ENCODE data around the gene SEC62.

The SEC62 gene

GRCh38 chr3:169969174-169970095, 2.8 kb downstream of the SEC62 start:
- no peaks in the 10 kb centered on the region for H4K20me1 ChIP-seq (ENCODE audit: insufficient read depth)
- TF ChIP-seq, protein P1, sequence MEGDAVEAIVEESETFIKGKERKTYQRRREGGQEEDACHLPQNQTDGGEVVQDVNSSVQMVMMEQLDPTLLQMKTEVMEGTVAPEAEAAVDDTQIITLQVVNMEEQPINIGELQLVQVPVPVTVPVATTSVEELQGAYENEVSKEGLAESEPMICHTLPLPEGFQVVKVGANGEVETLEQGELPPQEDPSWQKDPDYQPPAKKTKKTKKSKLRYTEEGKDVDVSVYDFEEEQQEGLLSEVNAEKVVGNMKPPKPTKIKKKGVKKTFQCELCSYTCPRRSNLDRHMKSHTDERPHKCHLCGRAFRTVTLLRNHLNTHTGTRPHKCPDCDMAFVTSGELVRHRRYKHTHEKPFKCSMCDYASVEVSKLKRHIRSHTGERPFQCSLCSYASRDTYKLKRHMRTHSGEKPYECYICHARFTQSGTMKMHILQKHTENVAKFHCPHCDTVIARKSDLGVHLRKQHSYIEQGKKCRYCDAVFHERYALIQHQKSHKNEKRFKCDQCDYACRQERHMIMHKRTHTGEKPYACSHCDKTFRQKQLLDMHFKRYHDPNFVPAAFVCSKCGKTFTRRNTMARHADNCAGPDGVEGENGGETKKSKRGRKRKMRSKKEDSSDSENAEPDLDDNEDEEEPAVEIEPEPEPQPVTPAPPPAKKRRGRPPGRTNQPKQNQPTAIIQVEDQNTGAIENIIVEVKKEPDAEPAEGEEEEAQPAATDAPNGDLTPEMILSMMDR (conservative IDR thresholded peaks at IDR 0.05; ENCODE audit: low read depth, low read length), result no peak
- H3K4me2 ChIP-seq, result no peak overlapping the region
- no peak overlapping the region for H3K4me3 ChIP-seq (IDR thresholded peaks at IDR 0.05; ENCODE audit: insufficient read depth, low read depth, low read length)
- no peaks in the 10 kb centered on the region for H3K27me3 ChIP-seq (ENCODE audit: insufficient read depth, low read depth)
- no peaks in the 10 kb centered on the region for H3K36me3 ChIP-seq (ENCODE audit: insufficient read depth)
- peaks cover 30% of the 10 kb centered on the region for H3K4me1 ChIP-seq (ENCODE audit: low read depth, poor library complexity, severe bottlenecking)
- H3K79me2 ChIP-seq (ENCODE audit: insufficient read depth, low read depth), result peaks cover 75% of the 10 kb centered on the region
- no peak overlapping the region for H2AFZ ChIP-seq (ENCODE audit: low read depth)
- H3K9ac ChIP-seq, result no peak overlapping the region
- no peak overlapping the region for H3K27ac ChIP-seq

GRCh38 chr3:169970847-169971246, 4.2 kb downstream of the SEC62 start:
- Histone ChIP-seq H3K4me3 (IDR thresholded peaks at IDR 0.05; ENCODE audit: insufficient read depth, low read depth, low read length) (no peak overlapping the region), H3K9ac (no peak overlapping the region), H3K4me1 (ENCODE audit: low read depth, poor library complexity, severe bottlenecking) (peaks cover 26% of the 10 kb centered on the region), H4K20me1 (ENCODE audit: insufficient read depth) (no peaks in the 10 kb centered on the region), H3K79me2 (ENCODE audit: insufficient read depth, low read depth) (peaks cover 75% of the 10 kb centered on the region), H3K27ac (no peak overlapping the region), H3K27me3 (ENCODE audit: insufficient read depth, low read depth) (no peaks in the 10 kb centered on the region), H3K36me3 (ENCODE audit: insufficient read depth) (no peaks in the 10 kb centered on the region), H2AFZ (ENCODE audit: low read depth) (no peak overlapping the region), H3K4me2 (no peak overlapping the region)
- TF ChIP-seq, protein P1 (conservative IDR thresholded peaks at IDR 0.05; ENCODE audit: low read depth, low read length), result no peak

GRCh38 chr3:169971522-169971921, 4.9 kb downstream of the SEC62 start:
- H4K20me1 ChIP-seq (ENCODE audit: insufficient read depth), result no peaks in the 10 kb centered on the region

DNA sequence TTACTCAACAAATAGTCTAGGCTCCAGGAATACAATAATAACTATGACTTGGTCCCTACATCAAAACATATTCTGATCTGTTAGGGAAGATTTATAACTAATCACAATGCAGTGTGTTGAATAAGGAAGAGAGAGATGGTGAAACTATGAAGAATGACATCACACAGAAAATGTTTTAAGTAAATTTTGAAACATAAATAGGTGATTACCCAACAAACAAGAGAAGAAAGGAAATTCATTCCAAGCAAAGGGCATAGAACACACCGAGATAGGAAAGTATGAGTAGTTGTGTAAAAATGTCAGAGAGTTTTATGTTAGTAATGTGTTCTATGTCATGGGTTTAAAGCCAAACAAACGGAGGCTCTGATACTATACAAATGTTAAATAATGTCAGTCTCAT, 13.4 kb downstream of the SEC62 start:
- Histone ChIP-seq H2AFZ (ENCODE audit: low read depth) (no peak overlapping the region), H3K27ac (no peak overlapping the region)

More at GRCh38 chr3:169971522-169971921, 4.9 kb downstream of the SEC62 start:
- Histone ChIP-seq H3K36me3 (ENCODE audit: insufficient read depth) (no peaks in the 10 kb centered on the region), H3K4me3 (IDR thresholded peaks at IDR 0.05; ENCODE audit: insufficient read depth, low read depth, low read length) (no peak overlapping the region), H3K27ac (no peak overlapping the region), H3K4me1 (ENCODE audit: low read depth, poor library complexity, severe bottlenecking) (peaks cover 20% of the 10 kb centered on the region), H2AFZ (ENCODE audit: low read depth) (no peak overlapping the region), H3K79me2 (ENCODE audit: insufficient read depth, low read depth) (peaks cover 81% of the 10 kb centered on the region), H3K4me2 (no peak overlapping the region), H3K9ac (no peak overlapping the region), H3K27me3 (ENCODE audit: insufficient read depth, low read depth) (no peaks in the 10 kb centered on the region)
- TF ChIP-seq, protein P1 (conservative IDR thresholded peaks at IDR 0.05; ENCODE audit: low read depth, low read length), result no peak

More for the DNA sequence above, 13.4 kb downstream of the SEC62 start:
- H3K36me3 ChIP-seq (ENCODE audit: insufficient read depth), result peaks cover 8% of the 10 kb centered on the region
- H3K4me2 ChIP-seq, result no peak overlapping the region
- no peak overlapping the region for H3K9ac ChIP-seq
- no peak overlapping the region for H3K4me3 ChIP-seq (IDR thresholded peaks at IDR 0.05; ENCODE audit: insufficient read depth, low read depth, low read length)
- H3K79me2 ChIP-seq (ENCODE audit: insufficient read depth, low read depth), result peaks cover 6% of the 10 kb centered on the region; the same call in 1 of the 2 replicates
- TF ChIP-seq, protein P1 (conservative IDR thresholded peaks at IDR 0.05; ENCODE audit: low read depth, low read length), result no peak
- H3K4me1 ChIP-seq (ENCODE audit: low read depth, poor library complexity, severe bottlenecking), result no peaks in the 10 kb centered on the region
- H3K27me3 ChIP-seq (ENCODE audit: insufficient read depth, low read depth), result no peaks in the 10 kb centered on the region
- H4K20me1 ChIP-seq (ENCODE audit: insufficient read depth), result no peaks in the 10 kb centered on the region
